Activated CD8-positive, alpha-beta T cell treated with anti-CD3 and anti-CD28 coated beads, Interleukin-2, amount 10 ng/mL, durations not matched to agents 7 days and 5 days (primary cell): ENCODE results near the gene P2RY2. TPM values are rescaled to one million over a fixed set of nuclear protein-coding genes. Genes with fewer than 3 reads are reported as not detected.

Experiments used
- ATAC-seq: fragments of 150-1000 bp; cut with Tn5 transposase; one replicate; pipeline ENCODE4 v1.10.0; 2021; ENCODE audit warnings: moderate library complexity
- CTCF ChIA-PET: fragments of 350-600 bp; sonication (Branson Sonifier 250); formaldehyde crosslinking; loops from one replicate; lab custom pipeline; 2021; ENCODE audit warnings: antibody characterized with exemption; lab: Charles Lee
- POLR2A ChIA-PET: fragments of 350-600 bp; sonication (Branson Sonifier 250); formaldehyde crosslinking; loops from one replicate; lab custom pipeline; 2021; ENCODE audit warnings: antibody characterized with exemption; lab: Charles Lee
- DNase-seq: peaks from one replicate; pipeline ENCODE4 v3.0.0-alpha.2; 2020
- H3K27ac Mint-ChIP-seq: one replicate; pipeline ENCODE4 v1.8.0; 2021; ENCODE audit warnings: mild to moderate bottlenecking, mixed read lengths
- H3K27me3 Mint-ChIP-seq: one replicate; pipeline ENCODE4 v1.8.0; 2021; ENCODE audit warnings: low read depth, mixed read lengths
- H3K36me3 Mint-ChIP-seq: one replicate; pipeline ENCODE4 v1.8.0; 2021; ENCODE audit warnings: low read depth, mixed read lengths
- H3K4me1 Mint-ChIP-seq: one replicate; pipeline ENCODE4 v1.8.0; 2021; ENCODE audit warnings: low read depth, mixed read lengths
- H3K4me3 Mint-ChIP-seq: one replicate; pipeline ENCODE4 v1.8.0; 2021; ENCODE audit warnings: mild to moderate bottlenecking, mixed read lengths
- H3K9me3 Mint-ChIP-seq: one replicate; pipeline ENCODE4 v1.8.0; 2022; ENCODE audit warnings: mixed read lengths; ENCODE audit not compliant: insufficient read depth
- total RNA-seq, 2 experiments: library from RNA; stranded (reverse); gene quantifications; one replicate each; pipeline ENCODE4 v1.2.3, GENCODE V29; 2021

The P2RY2 gene
- total RNA-seq, 2 experiments from 2014 or later: not detected

DNA sequence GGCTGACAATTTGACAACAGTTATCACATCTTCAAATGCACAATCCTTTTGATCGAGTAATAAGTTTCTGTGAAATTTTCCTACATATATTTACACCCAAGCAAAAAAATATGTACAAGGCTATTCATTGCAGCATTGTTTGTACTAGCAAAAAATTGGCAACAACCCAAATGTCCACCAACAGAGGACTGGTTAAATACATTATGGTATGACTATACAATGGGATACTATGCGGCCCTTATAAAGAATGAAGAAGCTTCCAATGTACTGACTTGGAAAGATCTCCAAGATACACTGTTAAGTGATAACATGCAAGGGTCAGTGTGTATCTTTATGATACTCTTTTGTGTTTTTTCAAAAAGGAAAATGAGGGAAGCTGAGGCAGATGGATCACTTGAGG, 8.2 kb upstream of the P2RY2 start:
- no peaks in the 10 kb centered on the region for H3K36me3 Mint-ChIP-seq
- no peak for DNase-seq
- no peak overlapping the region for H3K4me3 Mint-ChIP-seq
- ChIA-PET CTCF (no interaction called here), POLR2A (no interaction called here)
- peaks cover 2% of the 10 kb centered on the region for H3K4me1 Mint-ChIP-seq
- ATAC-seq: no peak
- no peaks in the 10 kb centered on the region for H3K9me3 Mint-ChIP-seq
- peaks cover 15% of the 10 kb centered on the region for H3K27me3 Mint-ChIP-seq
- H3K27ac Mint-ChIP-seq: no peak overlapping the region

DNA sequence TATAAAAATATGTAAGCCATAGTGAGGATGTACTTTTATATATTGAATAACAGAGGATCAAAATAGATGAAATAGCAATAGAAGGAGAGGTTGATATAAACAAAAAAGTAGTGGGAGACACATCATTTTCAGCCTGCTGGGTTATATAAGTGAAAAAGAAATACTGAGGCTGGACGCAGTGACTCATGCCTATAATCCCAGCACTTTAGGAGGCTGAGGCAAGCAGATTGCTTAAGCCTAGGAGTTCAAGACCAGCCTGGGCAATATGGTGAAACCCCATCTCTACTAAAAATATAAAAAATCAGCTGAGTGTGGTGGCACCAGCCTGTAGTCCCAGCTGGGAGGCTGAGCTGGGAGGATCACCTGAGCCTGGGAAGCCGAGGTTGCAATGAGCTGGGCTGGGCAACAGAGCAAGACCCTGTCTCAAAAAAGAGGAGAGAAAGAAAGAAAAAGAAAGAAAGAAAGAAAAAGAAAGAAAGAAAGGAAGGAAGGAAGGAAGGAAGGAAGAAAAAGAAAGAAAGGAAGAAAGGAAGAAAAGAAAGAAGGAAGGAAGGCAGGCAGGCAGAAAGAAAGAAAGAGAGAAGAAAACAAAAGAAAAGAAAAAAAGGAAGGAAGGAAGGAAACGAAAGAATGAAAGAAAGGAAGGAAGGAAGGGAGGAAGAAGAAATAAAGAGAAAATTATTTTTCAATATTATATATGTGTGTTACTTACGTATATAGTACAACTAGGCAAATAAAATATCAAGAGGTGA, 7.0 kb upstream of the P2RY2 start:
- Mint-ChIP-seq H3K27me3 (peaks cover 11% of the 10 kb centered on the region), H3K4me1 (no peaks in the 10 kb centered on the region), H3K9me3 (no peaks in the 10 kb centered on the region), H3K27ac (no peak overlapping the region), H3K36me3 (no peaks in the 10 kb centered on the region), H3K4me3 (no peak overlapping the region)
- POLR2A ChIA-PET: no interaction called here
- ATAC-seq: no peak
- no peak for DNase-seq
- CTCF ChIA-PET: no interaction called here

DNA sequence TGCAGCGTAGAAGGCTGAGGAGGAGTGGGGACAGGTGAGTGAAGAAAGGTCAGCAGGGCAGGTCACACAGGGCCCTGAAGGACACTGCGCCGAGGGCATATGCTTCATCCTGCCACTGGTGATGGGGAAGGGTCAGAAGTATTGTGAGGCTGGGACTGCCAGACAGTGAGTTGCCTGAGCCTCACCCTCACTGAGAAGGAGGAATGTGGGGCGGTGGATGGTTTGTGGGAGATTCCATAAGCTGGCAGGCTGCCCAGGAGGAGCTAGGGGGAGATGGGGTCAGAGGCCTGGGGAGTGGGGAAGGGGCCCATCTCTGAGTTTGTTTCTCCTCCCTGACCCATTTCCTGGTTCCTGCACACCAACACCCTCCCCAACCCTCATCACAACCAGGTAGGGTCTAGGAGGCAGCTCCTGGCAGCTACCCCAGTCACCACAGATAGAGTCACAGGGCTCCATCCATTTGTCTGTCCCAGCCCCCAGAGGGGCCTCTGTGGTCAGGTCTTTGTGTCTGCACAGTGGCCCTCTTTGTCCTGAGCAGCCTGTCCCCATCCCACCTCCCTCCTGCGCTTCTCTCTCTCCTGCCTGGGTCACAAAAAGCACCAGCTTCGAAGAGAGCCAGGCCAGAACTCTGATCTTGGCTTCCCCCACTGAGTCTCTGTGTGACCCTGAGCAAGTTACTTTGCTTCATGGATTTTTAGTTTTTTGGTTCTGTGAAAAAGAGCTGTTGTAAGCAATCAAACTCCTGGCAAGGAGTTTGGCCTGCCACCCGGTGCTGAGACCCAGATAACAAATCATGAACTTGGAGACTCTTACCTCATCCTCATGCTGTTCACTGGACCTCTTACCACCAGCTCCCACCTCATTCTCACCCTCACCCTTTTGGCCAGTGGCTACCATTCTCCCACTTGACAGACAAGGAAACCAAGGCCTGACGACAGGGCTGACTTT, 4.6 kb upstream of the P2RY2 start:
- DNase-seq (no peak), ATAC-seq (no peak)
- H3K4me1 Mint-ChIP-seq: peaks cover 2% of the 10 kb centered on the region
- no peak overlapping the region for H3K4me3 Mint-ChIP-seq
- no peak overlapping the region for H3K27ac Mint-ChIP-seq
- H3K27me3 Mint-ChIP-seq: peaks cover 18% of the 10 kb centered on the region
- H3K36me3 Mint-ChIP-seq: no peaks in the 10 kb centered on the region
- ChIA-PET POLR2A (no interaction called here), CTCF (interaction anchor here (0.9 kb wide), 1 partner anchor 419 kb away, joined by 3 read pairs; no protein-coding TSS in a partner anchor)
- H3K9me3 Mint-ChIP-seq: no peaks in the 10 kb centered on the region

DNA sequence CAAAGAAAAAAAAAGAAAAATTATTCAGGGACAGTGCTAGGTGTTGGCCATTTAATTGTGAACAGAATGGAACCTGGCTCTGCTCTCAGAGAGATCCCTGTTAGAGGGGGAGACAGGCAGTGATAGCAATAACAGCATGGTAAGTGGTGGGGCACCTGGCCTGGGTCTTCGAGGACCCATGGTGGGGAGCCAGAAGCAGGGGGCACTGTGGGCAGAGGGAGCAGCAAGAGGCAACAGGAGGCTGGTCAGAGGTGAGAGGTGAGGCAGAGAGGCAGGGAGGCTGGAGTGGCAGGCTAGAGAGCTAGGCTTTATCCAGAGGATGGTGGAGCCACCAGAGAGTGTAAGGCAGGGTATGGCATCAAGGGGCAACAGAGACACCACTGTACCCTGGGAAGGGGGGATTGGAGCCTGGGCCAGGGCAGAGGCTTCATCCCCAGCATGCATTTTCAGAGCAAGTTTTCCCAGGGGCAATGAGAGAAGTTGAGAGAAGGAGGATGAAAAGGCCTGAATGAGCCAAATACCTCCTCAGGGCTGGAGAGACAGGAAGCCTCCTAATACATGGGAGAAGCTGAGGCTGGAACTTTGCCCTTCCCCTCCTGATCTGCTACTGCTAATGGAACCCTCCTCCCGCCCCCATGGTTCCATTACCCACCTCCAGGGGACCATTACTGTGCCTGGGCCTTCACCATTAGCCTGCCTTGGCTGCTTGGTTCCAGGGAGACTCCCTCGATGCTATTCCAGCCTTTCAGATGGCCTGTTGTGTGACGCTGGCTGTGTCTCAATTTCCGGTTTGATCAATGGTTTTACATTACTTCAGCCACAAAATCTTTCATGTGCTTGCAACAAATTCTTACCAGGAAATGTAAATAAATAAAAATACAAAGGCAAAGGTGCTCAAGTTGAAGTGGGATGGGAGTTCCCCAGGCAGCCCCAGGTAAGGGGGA, 2.6 kb upstream of the P2RY2 start:
- H3K27ac Mint-ChIP-seq: no peak overlapping the region
- H3K4me3 Mint-ChIP-seq: no peak overlapping the region
- H3K9me3 Mint-ChIP-seq: no peaks in the 10 kb centered on the region
- ChIA-PET POLR2A (no interaction called here), CTCF (no interaction called here)
- H3K4me1 Mint-ChIP-seq: peaks cover 3% of the 10 kb centered on the region
- ATAC-seq: no peak
- no peak for DNase-seq
- peaks cover 30% of the 10 kb centered on the region for H3K27me3 Mint-ChIP-seq
- H3K36me3 Mint-ChIP-seq: no peaks in the 10 kb centered on the region

DNA sequence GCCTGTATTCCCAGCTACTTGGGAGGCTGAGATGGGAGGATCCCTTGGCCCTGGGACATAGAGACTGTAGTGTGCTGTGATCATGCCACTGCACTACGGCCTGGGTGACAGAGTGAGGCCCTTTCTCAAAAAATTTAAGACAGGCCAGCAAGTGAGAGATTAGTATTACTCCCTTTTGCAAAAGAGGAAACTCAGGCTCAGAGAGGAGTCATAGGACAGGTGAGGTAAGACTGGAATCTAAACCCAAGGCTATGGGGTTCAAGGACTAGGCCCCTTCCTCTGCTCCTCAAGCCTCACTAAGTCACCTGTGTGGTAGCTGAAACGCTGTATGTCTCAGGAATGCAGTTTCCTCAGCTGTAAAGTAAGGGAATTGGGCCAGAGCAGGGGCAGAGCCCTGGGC, 1.6 kb upstream of the P2RY2 start:
- ATAC-seq (no peak), DNase-seq (no peak)
- H3K27me3 Mint-ChIP-seq: peaks cover 33% of the 10 kb centered on the region
- POLR2A ChIA-PET: no interaction called here
- no peaks in the 10 kb centered on the region for H3K9me3 Mint-ChIP-seq
- H3K27ac Mint-ChIP-seq: no peak overlapping the region
- no peaks in the 10 kb centered on the region for H3K36me3 Mint-ChIP-seq
- no peak overlapping the region for H3K4me3 Mint-ChIP-seq
- peaks cover 3% of the 10 kb centered on the region for H3K4me1 Mint-ChIP-seq
- CTCF ChIA-PET: no interaction called here

DNA sequence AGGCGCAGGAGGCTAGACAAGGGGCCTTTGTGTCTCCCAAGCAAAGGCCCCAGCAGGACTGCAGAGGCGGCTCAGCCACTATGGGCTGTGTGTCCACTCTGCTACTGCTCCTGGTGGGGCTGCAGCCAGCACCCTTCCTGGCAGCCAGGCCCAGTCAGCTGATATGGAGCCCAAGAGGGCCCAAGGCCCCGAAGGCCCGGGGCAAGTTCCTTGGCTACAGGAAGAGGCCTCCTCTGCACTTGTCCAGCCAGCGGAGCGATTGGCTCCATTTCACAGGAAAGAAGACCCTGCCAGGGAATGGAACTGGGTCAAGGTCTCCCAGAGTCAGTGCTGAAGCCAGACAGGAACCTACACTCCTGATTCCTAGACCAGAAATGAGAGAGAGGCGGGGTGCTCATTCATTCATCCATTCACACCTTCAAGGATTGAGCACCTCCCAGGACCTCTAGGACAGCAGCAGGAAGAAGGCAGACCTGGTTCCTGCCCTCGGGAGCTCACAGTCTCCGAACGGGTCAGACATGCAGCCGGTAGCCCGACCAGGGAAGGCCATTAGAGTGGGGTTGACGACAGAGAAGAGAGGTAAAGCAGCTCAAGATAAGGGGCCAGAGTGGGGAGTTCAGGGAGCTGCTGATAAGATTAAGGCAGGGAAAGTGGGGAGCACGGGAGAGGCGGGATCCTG, 811 bp upstream of the P2RY2 start:
- POLR2A ChIA-PET: no interaction called here
- ATAC-seq: no peak
- Mint-ChIP-seq H3K27me3 (peaks cover 34% of the 10 kb centered on the region), H3K4me1 (peaks cover 3% of the 10 kb centered on the region), H3K4me3 (peak overlapping the region; percentile 24), H3K27ac (no peak overlapping the region), H3K36me3 (no peaks in the 10 kb centered on the region), H3K9me3 (no peaks in the 10 kb centered on the region)
- no peak for DNase-seq
- CTCF ChIA-PET: no interaction called here

DNA sequence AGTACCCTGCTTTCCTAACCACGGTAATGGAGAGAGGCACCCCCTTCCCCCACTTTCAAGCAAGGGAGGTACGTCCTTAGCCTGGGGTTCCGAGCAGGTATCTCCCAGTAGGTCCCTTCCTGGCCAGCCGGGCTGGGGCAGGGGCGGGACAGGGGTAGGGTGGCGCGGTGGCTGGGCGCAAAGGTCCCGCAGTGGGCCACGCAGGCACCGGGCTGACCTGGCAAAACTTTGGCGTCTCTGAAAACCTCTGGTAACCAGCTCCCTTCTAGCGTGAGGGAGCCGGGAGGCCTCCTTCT, 323 bp upstream of the P2RY2 start:
- Mint-ChIP-seq H3K4me3 (no peak overlapping the region), H3K27me3 (peaks cover 39% of the 10 kb centered on the region), H3K9me3 (no peaks in the 10 kb centered on the region), H3K27ac (no peak overlapping the region), H3K4me1 (peaks cover 3% of the 10 kb centered on the region), H3K36me3 (no peaks in the 10 kb centered on the region)
- ChIA-PET POLR2A (no interaction called here), CTCF (no interaction called here)
- DNase-seq (no peak), ATAC-seq (no peak)

DNA sequence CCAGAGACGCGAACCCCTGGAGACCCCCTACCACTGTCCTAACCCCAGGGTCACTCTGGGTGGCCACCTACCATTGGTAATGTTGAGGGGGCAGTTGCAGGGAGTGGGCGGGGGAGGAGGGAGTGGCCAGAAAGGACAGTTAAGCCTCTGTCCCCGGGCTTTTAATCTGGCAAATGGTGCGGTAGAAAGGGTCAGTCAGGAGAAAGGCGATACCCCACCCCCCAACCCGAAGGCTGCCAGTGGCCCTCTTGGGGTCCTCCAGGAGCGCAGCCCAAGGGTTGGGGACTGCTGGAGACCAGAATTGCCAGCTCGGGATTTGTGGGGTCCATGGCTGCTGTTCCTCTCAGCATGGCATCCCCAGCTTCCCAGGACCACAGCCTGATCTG, 742 bp downstream of the P2RY2 start:
- ChIA-PET CTCF (interaction anchor here (2.3 kb wide), 1 partner anchor 18 kb away, joined by 7 read pairs; no protein-coding TSS in a partner anchor), POLR2A (no interaction called here)
- DNase-seq: no peak
- peaks cover 41% of the 10 kb centered on the region for H3K27me3 Mint-ChIP-seq
- H3K27ac Mint-ChIP-seq: no peak overlapping the region
- peak overlapping the region; percentile 44 for H3K4me3 Mint-ChIP-seq
- peaks cover 4% of the 10 kb centered on the region for H3K4me1 Mint-ChIP-seq
- no peaks in the 10 kb centered on the region for H3K9me3 Mint-ChIP-seq
- H3K36me3 Mint-ChIP-seq: no peaks in the 10 kb centered on the region
- ATAC-seq: no peak

DNA sequence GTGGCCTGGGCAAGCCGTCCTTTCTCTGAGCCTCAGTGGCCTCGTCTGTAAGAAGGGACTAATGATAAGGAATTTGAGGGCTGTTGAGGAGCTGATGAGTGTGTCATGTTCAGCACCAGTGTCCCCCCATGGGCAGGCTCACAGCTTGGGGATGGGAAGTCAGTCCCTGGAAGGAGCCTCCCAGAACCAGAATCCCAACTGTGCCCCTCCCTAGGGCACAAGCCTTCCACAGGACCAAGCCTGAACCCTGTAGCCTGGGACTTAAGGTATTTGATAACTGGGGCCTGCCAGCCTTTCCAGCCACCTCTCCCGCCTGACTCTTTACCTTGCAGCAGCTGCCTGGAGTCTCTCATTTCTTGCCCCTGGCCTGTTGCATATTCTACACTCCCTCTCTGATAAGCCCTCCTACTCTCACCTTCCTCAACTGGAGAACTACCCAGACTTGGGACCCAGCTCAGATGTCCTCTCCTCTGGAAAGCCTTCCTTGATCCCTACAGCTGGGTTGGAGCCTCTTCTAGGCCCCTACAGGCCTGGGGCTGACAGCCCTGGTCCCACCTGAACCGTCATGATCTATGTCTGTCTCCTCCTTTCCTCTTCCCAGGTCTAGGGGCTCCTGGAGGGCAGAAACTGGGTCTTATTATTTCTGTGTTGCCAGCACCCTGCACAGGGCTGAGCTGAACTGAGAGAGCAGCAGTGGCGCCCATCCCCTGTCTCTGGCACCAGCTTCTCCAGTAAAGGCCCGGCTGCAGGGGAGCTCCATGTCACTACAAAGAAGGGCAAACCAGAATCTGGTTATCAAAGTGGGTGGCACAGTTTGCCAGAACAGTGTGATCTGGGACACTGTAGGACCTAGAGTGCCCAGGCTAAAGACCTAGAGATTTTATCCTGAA, 1.6 kb downstream of the P2RY2 start:
- H3K27me3 Mint-ChIP-seq: peaks cover 41% of the 10 kb centered on the region
- H3K27ac Mint-ChIP-seq: no peak overlapping the region
- H3K4me1 Mint-ChIP-seq: peaks cover 12% of the 10 kb centered on the region
- ChIA-PET POLR2A (no interaction called here), CTCF (interaction anchor here (1.7 to 2.3 kb wide), 2 partner anchors 17 to 75 kb away, joined by 4 to 7 read pairs; no protein-coding TSS in a partner anchor)
- ATAC-seq (no peak), DNase-seq (no peak)
- H3K36me3 Mint-ChIP-seq: no peaks in the 10 kb centered on the region
- no peaks in the 10 kb centered on the region for H3K9me3 Mint-ChIP-seq
- H3K4me3 Mint-ChIP-seq: no peak overlapping the region

DNA sequence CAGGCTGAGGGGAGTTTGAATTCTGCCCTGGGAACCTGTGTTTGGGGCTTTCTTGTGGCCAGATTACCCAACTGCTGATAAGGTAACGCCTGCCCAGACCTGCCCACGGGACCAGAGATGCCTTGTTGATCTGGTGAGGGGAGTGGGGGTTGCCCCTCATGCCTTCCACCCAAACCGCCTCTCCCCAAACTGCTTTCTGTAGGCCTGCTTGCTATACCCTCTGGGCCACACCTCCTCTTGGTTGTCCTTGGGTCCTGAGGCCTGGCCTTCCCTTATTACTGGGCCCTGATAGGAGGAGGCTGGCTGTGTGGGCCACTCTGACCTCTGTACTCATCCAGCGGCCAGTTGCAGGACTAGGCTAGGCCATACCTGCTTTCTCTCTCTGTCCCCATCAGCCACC, 3.4 kb downstream of the P2RY2 start:
- Mint-ChIP-seq H3K27ac (no peak overlapping the region), H3K4me3 (no peak overlapping the region), H3K4me1 (peaks cover 14% of the 10 kb centered on the region), H3K9me3 (no peaks in the 10 kb centered on the region), H3K27me3 (peaks cover 38% of the 10 kb centered on the region), H3K36me3 (no peaks in the 10 kb centered on the region)
- ATAC-seq (no peak), DNase-seq (no peak)
- CTCF ChIA-PET: interaction anchor here (1.4 kb wide), 1 partner anchor 35 kb away, joined by 3 read pairs; no protein-coding TSS in a partner anchor
- POLR2A ChIA-PET: no interaction called here
